22Rv1 (cell line): Measurements from ENCODE around the gene KIF26A.

ENCODE experiments used
- H3K27ac ChIP-seq: fragments of 450-650 bp; 2 replicates; pipeline ENCODE4 v1.5.1; 2017
- CTCF ChIP-seq: fragments of 450-650 bp; IDR thresholded peaks from 2 replicates; pipeline ENCODE4 v1.5.1; 2017; ENCODE audit warnings: mild to moderate bottlenecking
- ZFX ChIP-seq: fragments of 450-650 bp; IDR thresholded peaks from 2 replicates; pipeline ENCODE4 v1.6.1; 2017; ENCODE audit warnings: antibody characterized with exemption, borderline replicate concordance

Gene KIF26A

DNA sequence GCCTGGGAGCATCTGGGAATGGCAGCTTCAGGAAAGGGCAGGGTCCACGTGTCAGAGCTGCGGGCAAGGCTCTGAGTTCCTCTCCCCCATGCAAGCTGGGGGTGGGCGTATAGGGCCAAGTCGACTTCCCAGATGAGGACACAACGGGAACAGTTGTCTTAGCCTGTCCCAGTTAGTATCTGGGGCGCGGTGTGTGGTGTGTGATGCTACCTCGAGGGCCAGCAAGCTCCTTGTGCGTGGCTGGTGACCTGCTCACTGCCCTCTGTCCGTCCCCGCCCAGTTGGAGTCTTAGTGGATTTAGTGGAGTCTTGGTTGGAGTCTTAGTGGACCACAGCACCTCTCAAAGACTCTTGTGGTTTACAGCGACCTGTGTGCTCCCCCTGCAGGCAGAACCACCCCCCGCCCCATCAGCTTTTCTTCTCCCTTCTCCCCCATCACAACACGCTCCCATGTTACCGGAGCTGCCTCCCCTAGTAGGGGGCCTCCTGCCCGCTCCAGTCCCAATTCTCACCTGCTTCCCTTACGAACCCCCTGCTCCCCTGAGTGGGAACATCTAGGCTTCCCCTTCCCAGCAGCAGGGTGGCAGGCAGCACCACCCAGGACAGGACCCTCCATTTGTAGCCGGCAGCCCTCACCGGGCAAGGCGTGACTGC lies 44.2 kb upstream of the KIF26A start:
- TF ChIP-seq ZFX (no peak), CTCF (no peak)
- no peak overlapping the region for H3K27ac ChIP-seq

- TF ChIP-seq ZFX (no peak), CTCF (peak; percentile 96)
- no peak overlapping the region for H3K27ac ChIP-seq
Measured at GRCh38 chr14:104094709-104095425, 43.5 kb upstream of the KIF26A start.

GRCh38 chr14:104095426-104096310 lies 42.7 kb upstream of the KIF26A start:
- TF ChIP-seq ZFX = no peak
- no peak overlapping the region for H3K27ac ChIP-seq

DNA sequence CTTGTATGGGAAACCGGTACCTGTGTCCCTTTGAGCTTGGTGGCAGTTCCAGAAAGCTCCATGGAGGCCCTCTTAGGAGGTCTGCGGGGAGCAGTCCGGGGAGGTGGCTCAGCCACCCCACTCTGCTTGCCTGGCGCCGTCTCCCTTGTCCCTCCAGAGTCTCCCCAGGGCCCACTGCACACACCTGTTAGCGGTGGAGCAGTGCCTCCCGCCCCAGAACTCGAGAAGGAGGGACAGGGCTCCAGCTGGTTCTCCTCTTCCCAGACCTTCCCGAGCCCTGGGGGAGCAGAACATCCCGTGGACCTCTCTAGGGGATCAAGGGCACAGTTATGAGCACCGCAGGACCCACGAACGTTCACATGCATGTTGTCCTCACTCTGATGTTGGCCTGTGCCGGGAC lies 42.1 kb upstream of the KIF26A start:
- TF ChIP-seq ZFX = no peak
- no peak for TF ChIP-seq CTCF
- no peak overlapping the region for H3K27ac ChIP-seq

DNA sequence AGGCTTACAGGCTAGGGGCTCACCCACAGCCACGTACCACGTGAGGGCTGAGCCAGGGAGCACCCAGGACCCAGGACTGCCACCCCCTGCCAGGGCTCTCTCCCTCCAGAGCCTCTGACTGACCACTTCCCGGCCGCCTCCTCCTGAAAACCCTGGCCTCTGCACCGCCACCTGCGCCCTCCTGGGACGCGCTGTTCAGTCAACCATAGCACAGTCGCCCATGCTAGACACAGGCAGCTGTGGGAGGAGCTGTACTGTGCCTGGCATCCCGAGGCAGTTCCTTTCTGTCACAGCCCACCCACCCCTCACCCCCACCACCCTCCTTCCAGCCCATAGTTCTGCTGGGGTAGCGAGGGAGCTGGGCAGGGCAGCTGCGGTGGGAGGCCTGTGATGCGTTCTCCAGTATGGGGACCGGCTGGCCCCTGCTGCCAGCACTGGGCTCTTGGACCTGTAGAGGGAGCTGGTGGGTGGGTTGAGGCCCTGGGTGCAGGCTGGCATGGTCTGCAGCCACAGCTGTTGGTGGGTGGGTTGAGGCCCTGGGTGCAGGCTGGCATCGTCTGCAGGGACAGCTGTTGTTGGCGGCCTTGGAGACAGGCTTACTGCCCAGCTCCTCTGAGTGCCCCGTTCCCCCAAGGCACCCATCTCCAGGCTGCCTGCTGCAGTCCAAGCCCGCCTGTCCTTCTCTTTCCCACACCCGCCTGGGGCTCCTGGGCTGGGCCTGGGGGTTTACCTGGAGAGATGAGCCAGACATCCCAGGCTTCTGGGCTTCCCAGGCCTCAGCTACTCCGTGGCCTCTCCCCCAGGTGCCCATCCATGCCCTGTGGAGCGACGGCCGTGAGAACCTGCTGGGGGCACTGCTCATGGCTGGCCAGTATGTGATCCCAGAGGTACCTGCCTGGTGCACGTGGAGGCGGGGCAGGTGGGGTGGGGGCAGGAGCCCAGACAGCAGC lies 41.4 kb upstream of the KIF26A start:
- TF ChIP-seq ZFX (no peak), CTCF (peak; percentile 57)
- H3K27ac ChIP-seq = no peak overlapping the region

DNA sequence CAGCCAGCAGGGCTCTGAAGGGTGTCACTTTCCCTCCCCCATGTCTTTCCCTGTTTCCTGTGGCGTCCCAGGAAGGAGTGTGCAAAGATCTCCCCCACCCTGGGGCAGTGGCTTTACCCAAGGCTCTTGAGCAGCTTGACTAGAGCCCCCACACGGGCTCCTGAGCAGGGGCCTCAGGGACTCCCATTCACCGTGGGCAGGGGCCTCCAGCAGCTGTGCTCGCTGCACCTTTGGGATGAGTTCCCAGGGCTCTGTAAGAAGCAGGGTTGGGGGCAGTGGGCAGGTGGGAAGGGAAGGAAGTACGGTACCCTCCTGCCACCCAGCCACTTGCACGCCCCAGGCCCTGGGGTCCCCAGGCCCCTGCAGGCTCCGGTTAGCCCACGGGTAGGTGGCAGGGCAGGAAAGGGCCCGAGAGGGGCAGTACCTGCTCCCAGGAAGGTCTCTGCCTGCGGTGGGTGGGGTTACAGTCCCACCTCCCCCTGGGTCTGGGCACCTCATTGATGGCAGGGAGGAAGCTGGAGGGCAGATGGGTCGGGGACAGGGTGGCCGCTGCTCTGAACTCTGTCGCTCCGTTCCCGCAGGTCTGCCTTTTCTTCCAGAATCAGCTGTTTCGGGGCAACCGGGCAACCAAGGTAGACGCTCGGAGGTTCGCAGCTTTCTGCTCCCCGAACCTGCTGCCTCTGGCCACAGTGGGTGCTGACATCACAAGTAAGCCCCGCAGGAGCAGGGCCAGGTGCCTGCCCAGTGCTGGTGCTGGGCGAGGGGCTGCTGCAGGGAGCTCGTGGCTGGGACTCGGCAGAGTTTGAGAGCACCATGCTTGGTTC lies 39.9 kb upstream of the KIF26A start:
- no peak overlapping the region for H3K27ac ChIP-seq
- no peak for TF ChIP-seq CTCF
- no peak for TF ChIP-seq ZFX
